MCF 10A (cell line): ENCODE results near the gene MYOT. TPM values are rescaled to one million over a fixed set of nuclear protein-coding genes. Genes with fewer than 3 reads are reported as not detected.

Experiments used
- BruUV-seq: library from RNA; stranded (reverse); fragments of 400-500 nt; replicated peaks from 2 replicates; lab custom pipeline; 2021; lab: Mats Ljungman, UMichigan
- CTCF ChIA-PET: fragments of 300-600 bp; sonication (Branson Sonifier 250); formaldehyde crosslinking; extraction: SDS; loops from one replicate; lab custom pipeline; 2021; ENCODE audit warnings: antibody characterized with exemption, inconsistent platforms; lab: Yijun Ruan, JAX
- POLR2A ChIA-PET: fragments of 300-600, 350-650 bp; sonication (Branson Sonifier 250); formaldehyde crosslinking; extraction: SDS; loops from one replicate; lab custom pipeline; 2020; ENCODE audit warnings: antibody characterized with exemption, inconsistent platforms; lab: Yijun Ruan, JAX
- DNase-seq: peaks from one replicate; pipeline ENCODE4 v3.0.0-alpha.2; 2018; ENCODE audit not compliant: unreplicated experiment
- H3K27ac Mint-ChIP-seq: one replicate; pipeline ENCODE4 v1.8.0; 2022; ENCODE audit warnings: mild to moderate bottlenecking, low read depth, mixed read lengths; ENCODE audit not compliant: unreplicated experiment
- H3K27me3 Mint-ChIP-seq: one replicate; pipeline ENCODE4 v1.8.0; 2022; ENCODE audit warnings: mixed read lengths; ENCODE audit not compliant: insufficient read depth, unreplicated experiment
- H3K36me3 Mint-ChIP-seq: one replicate; pipeline ENCODE4 v1.8.0; 2022; ENCODE audit warnings: mild to moderate bottlenecking, moderate library complexity, mixed read lengths; ENCODE audit not compliant: insufficient read depth, unreplicated experiment
- H3K4me1 Mint-ChIP-seq: one replicate; pipeline ENCODE4 v1.8.0; 2022; ENCODE audit warnings: mixed read lengths; ENCODE audit not compliant: insufficient read depth, unreplicated experiment
- H3K4me3 Mint-ChIP-seq: one replicate; pipeline ENCODE4 v1.8.0; 2022; ENCODE audit warnings: mild to moderate bottlenecking, moderate library complexity, mixed read lengths; ENCODE audit not compliant: unreplicated experiment
- H3K9me3 Mint-ChIP-seq: one replicate; pipeline ENCODE4 v1.8.0; 2022; ENCODE audit warnings: mixed read lengths; ENCODE audit not compliant: unreplicated experiment
- intact Hi-C: fragments of 100-400 bp; cut with micrococcal nuclease; formaldehyde crosslinking; loops from 2 replicates; pipeline ENCODE4 v1.14.1; 2022
- total RNA-seq: library from RNA; stranded (reverse); gene quantifications from 2 replicates; pipeline ENCODE4 v1.2.3, GENCODE V29; 2022
- TF ChIP-seq, protein P1 (sequence below): fragments of 200-600 bp; IDR thresholded peaks from one replicate; pipeline ENCODE4 v1.8.0; 2022; ENCODE audit warnings: antibody characterized with exemption, mild to moderate bottlenecking; ENCODE audit not compliant: unreplicated experiment

Gene MYOT
- total RNA-seq, 1 experiment from 2014 or later, result not detected

DNA sequence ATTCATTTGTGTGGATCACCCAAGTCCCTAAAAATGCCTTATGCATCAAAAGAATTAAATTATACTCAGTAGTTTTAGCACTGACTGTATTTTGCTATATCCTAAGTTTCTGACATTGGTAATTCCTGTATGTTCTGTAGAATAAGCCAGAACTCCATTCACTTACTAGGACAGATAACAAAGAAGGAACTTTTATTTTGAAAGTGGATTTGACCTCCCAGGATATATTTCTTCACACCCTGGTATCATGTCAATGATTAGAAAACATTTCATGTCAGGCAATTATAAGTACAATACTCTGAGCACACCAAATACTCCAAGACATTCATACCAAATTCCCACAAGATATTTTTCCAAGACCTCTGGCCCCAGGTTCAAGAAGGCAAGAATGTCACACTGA is 28.7 kb upstream of the MYOT start:
- intact Hi-C loops, result no loop called here
- no peak for DNase-seq
- TF ChIP-seq, protein P1, sequence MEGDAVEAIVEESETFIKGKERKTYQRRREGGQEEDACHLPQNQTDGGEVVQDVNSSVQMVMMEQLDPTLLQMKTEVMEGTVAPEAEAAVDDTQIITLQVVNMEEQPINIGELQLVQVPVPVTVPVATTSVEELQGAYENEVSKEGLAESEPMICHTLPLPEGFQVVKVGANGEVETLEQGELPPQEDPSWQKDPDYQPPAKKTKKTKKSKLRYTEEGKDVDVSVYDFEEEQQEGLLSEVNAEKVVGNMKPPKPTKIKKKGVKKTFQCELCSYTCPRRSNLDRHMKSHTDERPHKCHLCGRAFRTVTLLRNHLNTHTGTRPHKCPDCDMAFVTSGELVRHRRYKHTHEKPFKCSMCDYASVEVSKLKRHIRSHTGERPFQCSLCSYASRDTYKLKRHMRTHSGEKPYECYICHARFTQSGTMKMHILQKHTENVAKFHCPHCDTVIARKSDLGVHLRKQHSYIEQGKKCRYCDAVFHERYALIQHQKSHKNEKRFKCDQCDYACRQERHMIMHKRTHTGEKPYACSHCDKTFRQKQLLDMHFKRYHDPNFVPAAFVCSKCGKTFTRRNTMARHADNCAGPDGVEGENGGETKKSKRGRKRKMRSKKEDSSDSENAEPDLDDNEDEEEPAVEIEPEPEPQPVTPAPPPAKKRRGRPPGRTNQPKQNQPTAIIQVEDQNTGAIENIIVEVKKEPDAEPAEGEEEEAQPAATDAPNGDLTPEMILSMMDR, result no peak
- no TSS peak for BruUV-seq
- POLR2A ChIA-PET, result no interaction called here
- Mint-ChIP-seq H3K9me3 (no peaks in the 10 kb centered on the region), H3K27me3 (peaks cover 30% of the 10 kb centered on the region), H3K27ac (no peak overlapping the region), H3K4me1 (peaks cover 5% of the 10 kb centered on the region), H3K4me3 (no peak overlapping the region), H3K36me3 (no peaks in the 10 kb centered on the region)
- CTCF ChIA-PET, result no interaction called here

DNA sequence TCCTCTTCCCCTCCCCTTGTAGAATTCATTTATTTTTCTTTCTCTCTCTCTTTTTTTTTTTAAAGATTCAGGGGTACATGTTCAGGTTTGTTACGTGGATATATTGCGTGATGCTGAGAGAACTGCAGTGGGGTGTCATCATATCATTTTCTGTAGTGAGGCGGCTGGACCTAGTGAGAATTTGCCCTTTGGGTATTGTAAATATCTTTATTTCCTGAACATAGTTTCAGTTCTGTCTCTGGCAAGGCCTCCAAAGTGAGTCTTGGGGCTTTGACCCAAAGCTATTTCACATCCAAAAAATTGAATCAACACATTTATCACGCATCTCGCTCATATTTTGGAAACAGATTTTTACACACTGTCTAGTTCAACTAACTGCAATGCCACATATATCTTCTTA is 25.4 kb upstream of the MYOT start:
- ChIA-PET POLR2A (interaction anchor here (0.6 to 1.3 kb wide), 4 partner anchors 9 to 101 kb away, joined by 3 to 4 read pairs (median 4); no protein-coding TSS in a partner anchor), CTCF (interaction anchor here (0.6 to 0.9 kb wide), 5 partner anchors 9 to 510 kb away, joined by 3 to 4 read pairs (median 3); no protein-coding TSS in a partner anchor)
- H3K27me3 Mint-ChIP-seq, result peaks cover 30% of the 10 kb centered on the region
- no peak overlapping the region for H3K4me3 Mint-ChIP-seq
- H3K27ac Mint-ChIP-seq, result no peak overlapping the region
- TF ChIP-seq, protein P1, result no peak
- no peak for DNase-seq
- intact Hi-C loops, result no loop called here
- no peaks in the 10 kb centered on the region for H3K36me3 Mint-ChIP-seq
- BruUV-seq, result no TSS peak
- no peaks in the 10 kb centered on the region for H3K4me1 Mint-ChIP-seq
- H3K9me3 Mint-ChIP-seq, result no peaks in the 10 kb centered on the region

DNA sequence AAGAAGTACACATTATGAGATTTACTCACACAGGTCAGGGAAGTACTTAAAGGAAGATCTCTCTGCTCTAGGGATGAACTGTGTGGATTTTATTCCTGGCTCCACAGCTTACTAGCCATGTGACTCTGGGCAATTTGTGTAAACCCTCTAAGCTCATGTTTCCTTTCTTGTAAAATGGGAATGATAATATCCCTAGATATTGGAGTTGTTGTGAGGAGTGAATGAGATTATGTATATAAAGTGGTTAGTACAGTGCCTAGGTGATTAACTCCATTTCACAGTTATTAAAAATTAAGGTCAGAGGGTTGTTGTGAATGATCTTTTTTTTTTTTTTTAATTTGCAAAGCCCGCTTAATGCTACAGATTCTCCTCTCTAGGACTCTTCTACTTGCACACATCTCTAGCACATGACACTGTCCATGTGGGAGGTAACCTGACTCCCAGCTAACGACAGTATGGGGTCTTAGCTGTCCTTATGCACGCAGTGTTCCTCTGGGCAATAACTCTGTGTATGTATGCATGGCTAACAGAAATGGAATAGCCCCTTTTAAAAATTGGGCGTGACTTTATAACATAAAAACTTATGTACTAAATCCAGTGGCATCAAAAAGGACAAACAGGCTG is 23.9 kb upstream of the MYOT start:
- DNase-seq, result no peak
- intact Hi-C loops, result no loop called here
- no peak overlapping the region for H3K4me3 Mint-ChIP-seq
- ChIA-PET CTCF (interaction anchor here (0.6 to 1.1 kb wide), 2 partner anchors 17 to 55 kb away, joined by 4 read pairs; no protein-coding TSS in a partner anchor), POLR2A (interaction anchor here (0.6 kb wide), 1 partner anchor 225 kb away, joined by 4 read pairs; no protein-coding TSS in a partner anchor)
- H3K4me1 Mint-ChIP-seq, result no peaks in the 10 kb centered on the region
- H3K27me3 Mint-ChIP-seq, result peaks cover 30% of the 10 kb centered on the region
- no TSS peak for BruUV-seq
- TF ChIP-seq, protein P1, result no peak
- H3K27ac Mint-ChIP-seq, result no peak overlapping the region
- H3K9me3 Mint-ChIP-seq, result no peaks in the 10 kb centered on the region
- H3K36me3 Mint-ChIP-seq, result no peaks in the 10 kb centered on the region

DNA sequence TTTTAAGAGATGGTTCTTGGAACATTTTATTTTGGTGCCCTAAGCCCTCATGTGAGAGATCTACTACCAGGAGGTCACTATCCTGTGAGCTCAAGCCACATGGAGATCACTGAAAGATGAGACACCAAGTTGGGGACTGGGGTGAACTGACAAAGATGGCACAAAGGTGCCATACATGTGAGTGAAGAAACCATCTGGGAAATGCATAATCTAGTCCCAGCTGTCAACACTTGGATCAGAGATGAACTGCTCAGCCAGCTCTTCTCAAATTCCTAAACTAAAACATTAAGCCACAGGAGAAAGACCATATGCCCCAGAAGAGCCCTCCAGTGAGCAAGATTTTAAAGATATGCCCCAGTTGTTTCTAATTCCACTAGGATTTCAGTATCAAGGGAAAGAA is 22.2 kb upstream of the MYOT start:
- H3K36me3 Mint-ChIP-seq, result no peaks in the 10 kb centered on the region
- H3K9me3 Mint-ChIP-seq, result no peaks in the 10 kb centered on the region
- ChIA-PET CTCF (interaction anchor here (0.6 to 1.6 kb wide), 5 partner anchors 11 to 67 kb away, joined by 3 to 7 read pairs (median 4); no protein-coding TSS in a partner anchor), POLR2A (interaction anchor here (0.9 kb wide), 1 partner anchor 8 kb away, joined by 4 read pairs; no protein-coding TSS in a partner anchor)
- DNase-seq, result no peak
- BruUV-seq, result no TSS peak
- intact Hi-C loops, result no loop called here
- no peak overlapping the region for H3K27ac Mint-ChIP-seq
- peaks cover 18% of the 10 kb centered on the region for H3K27me3 Mint-ChIP-seq
- no peaks in the 10 kb centered on the region for H3K4me1 Mint-ChIP-seq
- TF ChIP-seq, protein P1, result no peak
- no peak overlapping the region for H3K4me3 Mint-ChIP-seq
